Measurements from ENCODE around the gene SYN1.

- TF ChIP-seq, protein P1, sequence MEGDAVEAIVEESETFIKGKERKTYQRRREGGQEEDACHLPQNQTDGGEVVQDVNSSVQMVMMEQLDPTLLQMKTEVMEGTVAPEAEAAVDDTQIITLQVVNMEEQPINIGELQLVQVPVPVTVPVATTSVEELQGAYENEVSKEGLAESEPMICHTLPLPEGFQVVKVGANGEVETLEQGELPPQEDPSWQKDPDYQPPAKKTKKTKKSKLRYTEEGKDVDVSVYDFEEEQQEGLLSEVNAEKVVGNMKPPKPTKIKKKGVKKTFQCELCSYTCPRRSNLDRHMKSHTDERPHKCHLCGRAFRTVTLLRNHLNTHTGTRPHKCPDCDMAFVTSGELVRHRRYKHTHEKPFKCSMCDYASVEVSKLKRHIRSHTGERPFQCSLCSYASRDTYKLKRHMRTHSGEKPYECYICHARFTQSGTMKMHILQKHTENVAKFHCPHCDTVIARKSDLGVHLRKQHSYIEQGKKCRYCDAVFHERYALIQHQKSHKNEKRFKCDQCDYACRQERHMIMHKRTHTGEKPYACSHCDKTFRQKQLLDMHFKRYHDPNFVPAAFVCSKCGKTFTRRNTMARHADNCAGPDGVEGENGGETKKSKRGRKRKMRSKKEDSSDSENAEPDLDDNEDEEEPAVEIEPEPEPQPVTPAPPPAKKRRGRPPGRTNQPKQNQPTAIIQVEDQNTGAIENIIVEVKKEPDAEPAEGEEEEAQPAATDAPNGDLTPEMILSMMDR (IDR thresholded peaks at IDR 0.05; ENCODE audit: low read depth, low read length), result no peak
- no peak for TF ChIP-seq POLR2A (IDR thresholded peaks at IDR 0.05; ENCODE audit: extremely low read depth, insufficient read length)
- TF ChIP-seq MAX (IDR thresholded peaks at IDR 0.05; ENCODE audit: low read depth, low read length), result no peak
- TF ChIP-seq MYC (IDR thresholded peaks at IDR 0.05; ENCODE audit: low read depth, low read length), result no peak
Measured at GRCh38 chrX:47586043-47586787, 33.4 kb downstream of the SYN1 start.

All from NB4 (cell line).